Measurements from ENCODE around the gene CYP2A6. TPM values are rescaled to one million over a fixed set of nuclear protein-coding genes. Genes with fewer than 3 reads are reported as not detected.
"Not testable (repeated sequence)": the region's sequence is repeated elsewhere in the genome, so short reads cannot be mapped to it uniquely, and the experiment has no call there.

The CYP2A6 gene
- total RNA-seq, 1 donor from 2014 or later, result not detected

DNA sequence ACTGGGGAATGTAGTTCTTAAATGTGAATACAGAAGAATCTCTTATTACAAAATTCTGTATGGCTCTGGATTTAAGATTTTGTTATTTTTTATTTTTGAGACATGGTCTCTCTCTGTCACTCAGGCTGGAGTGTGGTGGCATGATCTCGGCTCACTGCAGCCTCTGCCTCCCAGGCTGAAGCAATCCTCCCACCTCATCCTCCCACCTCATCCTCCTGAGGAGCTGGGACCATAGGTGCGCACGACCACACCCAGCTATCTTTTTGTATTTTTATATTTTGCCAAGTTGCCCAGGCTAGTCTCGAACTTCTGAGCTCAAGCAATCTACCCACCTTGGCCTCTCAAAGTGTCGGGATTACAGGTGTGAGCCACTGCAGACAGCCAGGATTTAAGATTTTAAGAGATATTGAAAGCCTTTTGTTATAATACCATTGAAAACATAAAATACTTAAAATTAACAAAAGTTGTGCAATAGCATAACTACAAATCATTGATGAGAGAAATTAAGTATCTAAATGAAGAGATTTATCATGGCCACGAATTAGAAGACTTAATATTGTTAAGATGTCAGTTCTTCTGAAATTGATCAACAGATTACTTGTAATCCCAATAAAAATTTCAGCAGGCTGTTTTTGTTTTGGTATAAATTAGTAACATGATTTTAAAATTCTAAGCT, 13.4 kb downstream of the CYP2A6 start:
- DNase-seq (ENCODE audit: low spot score), result no peak
- H3K27me3 Mint-ChIP-seq (ENCODE audit: low read depth), result peaks cover 11% of the 10 kb centered on the region
- intact Hi-C loops (cut with micrococcal nuclease), result no loop called here
- no peak overlapping the region for H3K4me3 Mint-ChIP-seq (ENCODE audit: low read depth)
- peaks cover 8% of the 10 kb centered on the region for H3K4me1 Mint-ChIP-seq (ENCODE audit: low read depth)
- no peaks in the 10 kb centered on the region for H3K9me3 Mint-ChIP-seq
- H3K27ac Mint-ChIP-seq, result no peak overlapping the region
- no peaks in the 10 kb centered on the region for H3K36me3 Mint-ChIP-seq (ENCODE audit: low read depth)

DNA sequence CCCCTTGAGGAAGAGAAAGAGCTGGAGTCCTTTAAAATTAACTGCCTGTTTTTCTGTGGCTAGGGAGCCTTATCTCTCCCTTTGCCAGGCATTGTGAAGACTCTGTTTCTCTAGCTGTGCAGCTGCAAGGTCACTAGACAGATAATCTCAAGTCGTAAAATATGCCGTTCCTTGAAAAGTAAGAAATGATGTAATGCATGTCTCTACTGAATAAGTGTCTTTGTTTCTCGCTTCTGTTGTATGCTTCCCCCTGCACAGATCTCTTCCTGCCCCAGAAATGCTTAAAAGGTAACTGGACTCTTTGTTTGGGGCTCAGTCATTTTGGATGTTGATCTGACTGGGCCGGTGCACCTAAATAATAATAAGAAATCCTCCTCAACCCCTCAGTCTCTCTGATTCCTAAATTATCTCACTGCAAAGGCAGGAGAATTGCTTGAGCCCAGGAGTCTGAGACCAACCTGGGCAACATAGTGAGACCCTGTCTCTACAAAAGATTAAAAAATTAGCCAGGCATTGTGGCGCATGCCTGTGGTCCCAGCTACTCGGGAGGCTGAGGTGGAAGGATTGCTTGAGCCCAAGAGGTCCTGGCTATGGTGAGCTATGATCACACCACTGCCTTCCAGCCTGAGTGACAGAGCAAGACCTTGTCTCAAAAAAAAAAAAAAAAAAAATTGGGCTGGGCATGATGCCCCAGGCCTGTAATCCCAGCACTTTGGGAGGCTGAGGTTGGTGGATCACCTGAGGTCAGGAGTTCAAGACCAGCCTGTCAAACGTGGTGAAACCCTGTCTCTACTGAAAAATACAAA, 16.3 kb downstream of the CYP2A6 start:
- H3K27ac Mint-ChIP-seq; H3K4me3 Mint-ChIP-seq (ENCODE audit: low read depth); H3K36me3 Mint-ChIP-seq (ENCODE audit: low read depth); H3K4me1 Mint-ChIP-seq (ENCODE audit: low read depth); H3K27me3 Mint-ChIP-seq (ENCODE audit: low read depth); intact Hi-C loops (cut with micrococcal nuclease); H3K9me3 Mint-ChIP-seq; DNase-seq (ENCODE audit: low spot score): not testable (repeated sequence)

DNA sequence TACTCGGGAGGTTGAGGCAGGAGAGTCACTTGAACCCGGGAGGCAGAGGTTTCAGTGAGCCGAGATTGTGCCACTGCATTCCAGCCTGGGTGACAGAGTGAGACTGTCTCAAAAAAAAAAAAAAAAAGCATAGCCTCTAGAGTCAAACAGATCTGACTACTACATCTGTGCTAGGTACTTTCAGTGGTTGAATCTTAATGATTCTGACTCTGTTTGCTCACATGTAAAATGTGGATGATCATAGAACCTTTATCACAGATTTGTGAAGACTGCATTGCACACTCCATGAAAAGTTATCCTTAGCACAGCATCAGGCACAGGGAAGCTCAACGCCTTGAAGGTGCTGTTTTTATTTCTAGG, 17.8 kb downstream of the CYP2A6 start:
- DNase-seq (ENCODE audit: low spot score); H3K4me1 Mint-ChIP-seq (ENCODE audit: low read depth); H3K27ac Mint-ChIP-seq; H3K27me3 Mint-ChIP-seq (ENCODE audit: low read depth); H3K9me3 Mint-ChIP-seq; intact Hi-C loops (cut with micrococcal nuclease); H3K4me3 Mint-ChIP-seq (ENCODE audit: low read depth); H3K36me3 Mint-ChIP-seq (ENCODE audit: low read depth): not testable (repeated sequence)

DNA sequence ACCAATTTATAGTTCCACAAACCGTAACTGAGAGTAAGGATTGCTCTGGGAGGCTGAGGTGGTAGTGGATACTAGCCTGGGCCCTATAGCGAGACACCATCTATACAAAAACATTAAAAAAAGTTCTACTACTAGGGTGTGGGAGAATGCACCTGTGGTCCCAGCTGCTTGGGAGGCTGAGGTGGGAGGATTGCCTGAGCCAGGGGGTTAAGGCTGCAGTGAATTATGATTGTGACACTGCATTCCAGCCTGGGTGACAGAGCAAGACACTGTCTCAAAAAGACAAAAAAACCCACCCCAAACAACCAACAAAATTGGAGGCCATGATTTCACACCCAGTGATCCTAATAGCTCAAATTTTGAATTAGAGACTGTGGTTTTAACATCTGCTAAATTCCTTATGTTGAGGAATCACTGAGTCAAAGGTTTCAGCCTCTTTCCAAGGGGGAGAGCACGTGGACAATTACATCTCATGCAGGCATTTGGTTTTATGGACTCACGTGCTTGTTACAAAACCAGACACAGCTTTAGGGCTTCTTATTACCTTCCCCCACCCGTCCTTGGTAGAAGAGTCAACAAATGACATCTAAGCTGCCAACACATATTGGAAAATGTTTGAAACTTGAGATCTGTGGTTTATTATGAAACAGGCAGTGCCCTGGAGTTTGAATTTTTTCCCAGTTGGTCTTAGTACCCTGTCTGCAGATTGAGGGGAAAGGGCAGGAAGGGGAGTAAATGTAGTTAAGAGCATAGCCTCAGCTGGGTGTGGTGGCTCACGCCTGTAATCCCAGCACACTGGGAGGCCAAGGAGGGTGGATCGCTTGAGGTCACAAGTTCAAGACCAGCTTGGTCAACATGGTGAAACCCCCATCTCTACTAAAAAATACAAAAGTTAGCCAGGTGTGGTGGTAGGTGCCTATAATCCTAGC, 18.5 kb downstream of the CYP2A6 start:
- Mint-ChIP-seq H3K4me3 (ENCODE audit: low read depth) (no peak overlapping the region), H3K27me3 (ENCODE audit: low read depth) (no peaks in the 10 kb centered on the region), H3K9me3 (no peaks in the 10 kb centered on the region), H3K36me3 (ENCODE audit: low read depth) (peaks cover 7% of the 10 kb centered on the region), H3K4me1 (ENCODE audit: low read depth) (peaks cover 14% of the 10 kb centered on the region), H3K27ac (no peak overlapping the region)
- DNase-seq (ENCODE audit: low spot score), result no peak
- intact Hi-C loops (cut with micrococcal nuclease), result no loop called here

DNA sequence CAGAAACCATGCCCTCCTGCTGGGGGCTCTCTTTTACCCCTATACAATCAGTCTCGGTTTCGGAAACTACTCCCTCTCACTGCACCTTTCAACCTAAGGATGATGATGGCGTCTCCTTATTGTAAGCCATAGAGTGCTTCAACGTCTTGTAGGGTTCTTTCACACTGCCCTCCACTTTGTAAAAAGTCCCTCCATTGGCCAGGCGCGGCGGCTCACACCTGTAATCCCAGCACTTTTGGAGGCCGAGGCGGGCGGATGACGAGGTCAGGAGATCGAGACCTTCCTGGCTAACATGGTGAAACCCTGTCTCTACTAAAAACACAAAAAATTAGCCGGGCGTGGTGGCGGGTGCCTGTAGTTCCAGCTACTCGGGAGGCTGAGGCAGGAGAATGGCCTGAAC, 19.5 kb downstream of the CYP2A6 start:
- DNase-seq (ENCODE audit: low spot score); H3K27ac Mint-ChIP-seq; intact Hi-C loops (cut with micrococcal nuclease); H3K27me3 Mint-ChIP-seq (ENCODE audit: low read depth); H3K4me3 Mint-ChIP-seq (ENCODE audit: low read depth); H3K9me3 Mint-ChIP-seq; H3K36me3 Mint-ChIP-seq (ENCODE audit: low read depth): not testable (repeated sequence)
- H3K4me1 Mint-ChIP-seq (ENCODE audit: low read depth), result peaks cover 17% of the 10 kb centered on the region

DNA sequence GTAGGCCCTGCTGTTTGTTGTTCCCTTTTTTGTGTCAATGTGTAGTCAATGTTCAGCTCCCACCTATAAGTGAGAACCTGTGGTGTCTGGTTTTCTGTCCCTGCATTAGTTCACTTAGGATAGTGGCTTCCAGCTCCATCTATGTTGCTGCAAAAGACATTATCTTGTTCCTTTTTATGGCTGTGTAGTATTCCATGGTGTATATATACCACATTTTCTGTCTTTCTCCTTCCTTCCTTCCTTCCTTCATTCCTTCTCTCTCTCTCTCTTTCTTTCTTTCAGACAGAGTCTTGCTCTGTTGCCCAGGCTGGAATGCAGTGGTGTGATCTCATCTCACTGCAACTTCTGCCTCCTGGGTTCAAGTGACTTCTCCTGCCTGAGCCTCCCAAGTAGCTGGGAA, 21.0 kb downstream of the CYP2A6 start:
- H3K4me3 Mint-ChIP-seq (ENCODE audit: low read depth), result no peak overlapping the region
- H3K27ac Mint-ChIP-seq, result no peak overlapping the region
- DNase-seq (ENCODE audit: low spot score), result no peak
- H3K36me3 Mint-ChIP-seq (ENCODE audit: low read depth), result peaks cover 9% of the 10 kb centered on the region
- H3K9me3 Mint-ChIP-seq, result no peaks in the 10 kb centered on the region
- peaks cover 17% of the 10 kb centered on the region for H3K4me1 Mint-ChIP-seq (ENCODE audit: low read depth)
- no peaks in the 10 kb centered on the region for H3K27me3 Mint-ChIP-seq (ENCODE audit: low read depth)
- intact Hi-C loops (cut with micrococcal nuclease), result no loop called here

DNA sequence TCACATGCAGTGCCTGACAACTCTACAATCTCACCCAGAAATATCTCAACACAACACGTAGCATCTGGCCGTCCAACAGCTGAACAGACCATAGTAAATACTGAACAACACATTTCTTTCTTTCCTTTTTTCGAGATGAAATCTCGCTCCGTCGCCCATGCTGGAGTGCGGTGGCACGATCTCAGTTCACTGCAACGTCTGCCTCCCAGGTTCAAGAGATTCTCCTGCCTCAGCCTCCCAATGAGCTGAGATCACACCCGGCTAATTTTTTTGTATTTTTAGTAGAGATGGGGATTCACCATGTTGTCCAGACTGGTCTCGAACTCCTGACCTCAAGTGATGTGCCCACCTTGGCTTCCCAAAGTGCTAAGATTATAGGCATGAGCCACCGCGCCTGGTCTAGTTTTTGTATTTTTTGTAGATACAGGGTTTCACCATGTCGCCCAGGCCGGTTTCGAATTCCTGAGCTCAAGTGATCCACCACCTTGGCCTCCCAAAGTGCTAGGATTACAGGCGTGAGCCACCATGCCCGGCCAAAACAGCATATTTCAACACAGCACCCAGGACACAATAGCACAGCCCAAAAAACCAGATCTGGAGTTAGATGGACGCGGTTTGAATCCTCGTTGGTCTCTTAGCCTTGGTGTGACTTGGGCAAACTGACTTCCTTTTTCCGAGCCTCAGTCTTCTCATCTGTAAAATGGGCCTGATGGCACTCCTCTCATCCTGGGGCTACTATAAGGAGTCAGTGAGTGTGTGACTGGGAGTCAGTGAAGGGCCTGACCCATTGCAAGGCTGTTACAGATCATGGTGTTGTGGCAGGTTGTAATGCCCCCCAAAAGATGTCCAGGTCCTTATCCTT, 22.6 kb downstream of the CYP2A6 start:
- H3K27me3 Mint-ChIP-seq (ENCODE audit: low read depth), result no peaks in the 10 kb centered on the region
- intact Hi-C loops (cut with micrococcal nuclease), result no loop called here
- H3K36me3 Mint-ChIP-seq (ENCODE audit: low read depth), result peaks cover 9% of the 10 kb centered on the region
- no peak overlapping the region for H3K27ac Mint-ChIP-seq
- no peak for DNase-seq (ENCODE audit: low spot score)
- no peak overlapping the region for H3K4me3 Mint-ChIP-seq (ENCODE audit: low read depth)
- no peaks in the 10 kb centered on the region for H3K9me3 Mint-ChIP-seq
- peaks cover 13% of the 10 kb centered on the region for H3K4me1 Mint-ChIP-seq (ENCODE audit: low read depth)

DNA sequence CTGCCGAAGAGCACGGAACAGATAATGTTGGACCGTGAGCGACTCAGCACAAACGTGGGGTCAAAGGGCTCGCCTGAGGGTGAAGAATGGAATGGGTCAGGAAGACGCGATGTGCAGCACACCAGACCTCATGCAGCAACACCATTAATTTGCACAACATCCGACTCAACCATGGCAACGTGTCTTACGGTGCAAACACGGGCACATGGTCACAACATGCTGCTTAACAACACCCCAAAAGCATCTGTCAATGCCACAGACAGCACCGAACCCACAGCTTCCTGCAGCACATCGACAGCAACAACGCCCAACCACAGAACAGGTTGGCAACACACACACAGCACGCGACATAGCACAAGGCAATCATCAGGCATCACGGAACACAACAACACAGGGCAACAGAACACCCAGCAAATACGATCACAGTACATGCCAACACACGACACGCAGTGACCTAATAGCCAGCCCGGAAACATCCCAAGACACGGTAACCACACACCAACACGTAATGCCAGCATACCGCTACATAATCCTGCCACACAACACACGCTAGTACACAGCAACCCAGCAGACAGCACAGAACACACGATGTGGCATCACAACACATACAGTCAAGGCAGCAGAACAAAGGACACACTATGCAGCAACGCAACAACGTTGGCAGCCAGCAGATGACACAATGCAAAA, 23.4 kb downstream of the CYP2A6 start:
- H3K36me3 Mint-ChIP-seq (ENCODE audit: low read depth); H3K9me3 Mint-ChIP-seq; H3K4me3 Mint-ChIP-seq (ENCODE audit: low read depth); intact Hi-C loops (cut with micrococcal nuclease); H3K27me3 Mint-ChIP-seq (ENCODE audit: low read depth); H3K27ac Mint-ChIP-seq: not testable (repeated sequence)
- DNase-seq (ENCODE audit: low spot score), result peak; percentile 55
- peaks cover 12% of the 10 kb centered on the region for H3K4me1 Mint-ChIP-seq (ENCODE audit: low read depth)

DNA sequence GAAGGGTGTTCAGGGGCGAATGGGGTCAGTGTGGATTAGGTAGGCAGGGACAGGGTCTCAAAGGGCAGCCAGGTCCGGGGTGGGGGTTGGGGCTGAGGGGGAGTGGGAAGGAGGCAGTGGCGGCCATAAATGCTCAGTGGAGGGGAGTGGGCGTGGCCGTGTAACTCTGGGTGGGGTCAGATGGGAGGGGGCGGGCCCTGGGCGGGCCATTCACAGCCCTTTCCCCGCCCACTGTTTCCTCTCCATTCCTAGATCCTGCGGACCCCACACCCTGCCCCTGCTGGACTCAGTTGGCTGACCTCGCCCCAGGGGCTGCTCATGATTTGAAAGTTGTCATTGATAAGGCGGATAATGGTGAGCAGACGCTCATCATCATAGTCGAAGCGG, 23.9 kb downstream of the CYP2A6 start:
- H3K27ac Mint-ChIP-seq; H3K36me3 Mint-ChIP-seq (ENCODE audit: low read depth); intact Hi-C loops (cut with micrococcal nuclease); H3K9me3 Mint-ChIP-seq; H3K4me3 Mint-ChIP-seq (ENCODE audit: low read depth); DNase-seq (ENCODE audit: low spot score); H3K27me3 Mint-ChIP-seq (ENCODE audit: low read depth): not testable (repeated sequence)
- H3K4me1 Mint-ChIP-seq (ENCODE audit: low read depth), result peaks cover 12% of the 10 kb centered on the region

DNA sequence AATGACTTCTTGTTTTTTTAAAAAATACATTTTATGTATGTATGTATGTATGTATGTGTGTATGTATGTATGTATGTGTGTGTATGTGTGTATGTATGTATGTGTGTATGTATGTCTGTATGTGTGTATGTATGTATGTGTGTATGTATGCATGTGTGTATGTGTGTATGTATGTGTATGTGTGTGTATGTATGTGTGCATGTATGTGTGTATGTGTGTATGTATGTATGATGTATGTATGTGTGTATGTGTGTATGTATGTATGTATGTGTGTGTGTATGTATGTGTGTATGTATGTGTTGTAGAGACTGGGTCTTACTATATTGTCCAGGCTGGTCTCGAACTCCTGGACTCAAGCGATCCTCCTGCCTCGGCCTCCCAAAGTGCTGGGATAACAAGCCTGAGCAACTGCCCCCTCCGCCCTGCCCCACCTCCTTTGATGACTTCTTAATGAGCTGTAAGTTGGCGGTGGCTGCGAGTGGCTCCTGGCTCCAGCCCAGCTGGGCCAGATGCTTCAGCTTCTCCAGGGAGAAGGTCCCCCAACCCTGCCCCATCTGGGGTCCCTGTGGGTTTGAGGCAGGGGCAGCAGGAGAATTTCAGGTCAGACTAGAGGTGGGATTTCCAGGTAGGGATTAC, 24.7 kb downstream of the CYP2A6 start:
- H3K9me3 Mint-ChIP-seq; intact Hi-C loops (cut with micrococcal nuclease); H3K27me3 Mint-ChIP-seq (ENCODE audit: low read depth); DNase-seq (ENCODE audit: low spot score); H3K4me3 Mint-ChIP-seq (ENCODE audit: low read depth); H3K27ac Mint-ChIP-seq; H3K36me3 Mint-ChIP-seq (ENCODE audit: low read depth): not testable (repeated sequence)
- peaks cover 12% of the 10 kb centered on the region for H3K4me1 Mint-ChIP-seq (ENCODE audit: low read depth)

DNA sequence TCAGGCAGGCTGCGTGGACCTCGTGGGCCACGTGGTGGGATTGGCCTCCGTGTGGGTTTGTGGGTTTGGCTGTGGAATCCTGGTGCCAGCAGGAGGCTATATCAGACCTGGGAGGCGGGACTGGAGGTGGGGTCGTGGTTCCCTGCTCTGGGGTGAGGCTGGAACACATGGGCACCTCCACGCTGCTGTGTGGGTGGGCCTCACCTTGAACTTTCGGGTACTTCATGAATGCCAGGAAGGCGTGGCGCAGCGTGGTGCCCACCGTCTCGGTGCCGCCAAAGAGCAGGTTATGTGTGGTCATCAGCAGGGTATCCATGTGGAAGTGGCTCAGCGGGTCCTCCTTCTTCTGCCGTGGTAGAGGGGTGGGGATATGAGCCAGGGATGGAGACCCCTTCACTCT, 25.3 kb downstream of the CYP2A6 start:
- DNase-seq (ENCODE audit: low spot score); H3K27ac Mint-ChIP-seq; H3K27me3 Mint-ChIP-seq (ENCODE audit: low read depth); H3K4me3 Mint-ChIP-seq (ENCODE audit: low read depth); H3K9me3 Mint-ChIP-seq; intact Hi-C loops (cut with micrococcal nuclease); H3K36me3 Mint-ChIP-seq (ENCODE audit: low read depth): not testable (repeated sequence)
- H3K4me1 Mint-ChIP-seq (ENCODE audit: low read depth), result peaks cover 12% of the 10 kb centered on the region
